Stimulated activated CD4-positive, alpha-beta T cell treated with anti-CD3 and anti-CD28 coated beads, Interleukin-2, amount 100 ng/mL, for 4 hours (primary cell): ENCODE measurements around the gene PRIMA1.

Experiments
- DNase-seq: peaks from one replicate; pipeline ENCODE4 v3.0.0-alpha.2; 2020; ENCODE audit warnings: low read depth

Gene PRIMA1

DNA sequence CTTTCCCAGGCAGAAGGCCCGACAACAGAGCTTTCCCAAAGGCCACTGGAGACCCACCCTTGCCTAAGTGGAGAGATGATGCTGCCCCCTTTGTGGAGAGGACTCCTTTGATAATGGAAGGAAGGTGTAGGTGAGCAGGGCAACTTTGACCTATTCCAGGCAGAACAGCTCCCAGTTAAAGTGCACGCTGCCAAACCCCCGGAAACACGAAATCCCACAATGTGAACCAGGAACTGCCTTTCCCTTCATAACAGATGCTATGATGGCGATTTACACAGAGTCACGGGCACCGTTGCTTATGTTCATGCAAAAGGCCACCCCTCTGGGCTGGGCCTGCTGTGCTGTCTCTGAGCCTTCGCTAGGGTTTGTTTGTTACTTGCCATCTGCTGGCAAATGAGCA is 34.6 kb downstream of the PRIMA1 start:
- no peak for DNase-seq

DNA sequence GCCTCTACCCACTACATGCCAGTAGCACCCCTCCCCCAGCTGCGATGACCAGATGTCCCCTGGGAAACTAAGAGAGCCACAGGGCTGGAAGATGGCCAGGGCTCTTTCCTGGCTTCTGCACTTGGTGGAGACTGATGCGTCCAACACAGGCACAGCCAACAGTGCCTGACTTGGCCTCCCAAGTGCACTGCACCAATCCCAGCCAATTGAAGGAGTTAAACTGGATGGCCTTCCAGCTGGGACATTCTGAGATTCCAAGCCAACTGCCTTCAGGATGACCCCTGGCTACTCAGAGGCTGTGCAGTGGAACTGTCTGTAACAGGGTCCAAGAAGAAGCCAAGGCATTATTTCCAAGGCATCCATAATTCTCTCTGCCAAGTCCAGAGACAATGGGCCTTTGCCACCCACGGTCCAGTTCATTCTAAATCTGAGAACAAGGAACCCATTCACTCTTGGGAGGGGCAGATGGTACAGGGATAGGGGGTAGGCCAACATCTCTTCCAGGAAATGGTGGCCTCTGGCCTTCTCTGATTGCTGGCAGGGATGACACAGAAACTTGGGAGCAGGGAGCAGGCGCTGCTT is 35.2 kb downstream of the PRIMA1 start:
- no peak for DNase-seq

DNA sequence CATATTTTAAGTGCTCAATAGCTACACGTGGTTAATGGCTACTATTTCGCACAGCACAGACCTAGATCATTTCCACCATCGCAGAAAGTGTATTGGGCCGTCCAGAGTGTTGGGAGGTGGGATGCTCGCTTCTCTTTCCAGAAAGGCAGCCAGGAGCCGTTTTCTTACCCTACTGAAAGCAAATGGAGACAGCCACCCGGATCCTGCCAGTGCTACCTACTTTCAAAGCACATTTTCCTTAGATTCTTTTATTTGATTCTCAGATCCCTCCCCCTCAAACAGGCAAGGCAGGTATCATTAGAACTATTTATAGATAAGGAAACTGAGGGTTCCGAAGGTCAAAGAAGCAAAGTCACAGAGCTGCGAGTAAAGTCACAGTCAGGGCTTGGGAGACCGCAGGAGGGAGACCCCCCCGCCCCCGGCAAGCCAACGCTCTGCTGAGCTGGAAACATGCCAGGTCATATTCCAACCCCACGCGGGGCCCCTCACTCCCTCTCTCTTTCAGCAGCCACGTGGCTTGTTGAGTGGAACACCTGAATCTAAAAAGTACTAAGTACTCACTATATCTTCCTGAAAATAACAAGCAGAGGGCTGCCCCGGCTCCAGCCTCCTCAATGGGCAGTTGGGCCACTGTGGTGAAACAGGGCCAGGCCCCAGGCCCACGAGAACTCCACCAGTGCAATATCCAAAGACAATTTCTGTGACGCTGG is 36.2 kb downstream of the PRIMA1 start:
- DNase-seq: no peak

DNA sequence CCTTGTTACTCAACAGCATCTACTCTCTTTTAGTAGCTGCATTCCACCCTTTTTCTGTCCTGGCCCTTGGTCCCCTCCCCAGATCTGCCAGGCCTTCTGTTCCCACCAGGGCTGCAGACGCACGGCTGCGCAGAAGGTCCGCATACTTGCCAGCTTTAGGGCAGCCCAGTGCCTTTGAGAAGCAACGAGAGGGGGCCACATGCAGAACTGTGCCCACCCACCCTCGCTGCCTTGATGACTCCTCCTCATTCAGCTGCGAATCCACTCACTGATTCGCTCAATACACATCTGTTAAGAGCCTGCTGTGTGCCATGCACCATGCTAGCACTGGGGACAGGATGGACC is 39.2 kb downstream of the PRIMA1 start:
- DNase-seq: no peak

DNA sequence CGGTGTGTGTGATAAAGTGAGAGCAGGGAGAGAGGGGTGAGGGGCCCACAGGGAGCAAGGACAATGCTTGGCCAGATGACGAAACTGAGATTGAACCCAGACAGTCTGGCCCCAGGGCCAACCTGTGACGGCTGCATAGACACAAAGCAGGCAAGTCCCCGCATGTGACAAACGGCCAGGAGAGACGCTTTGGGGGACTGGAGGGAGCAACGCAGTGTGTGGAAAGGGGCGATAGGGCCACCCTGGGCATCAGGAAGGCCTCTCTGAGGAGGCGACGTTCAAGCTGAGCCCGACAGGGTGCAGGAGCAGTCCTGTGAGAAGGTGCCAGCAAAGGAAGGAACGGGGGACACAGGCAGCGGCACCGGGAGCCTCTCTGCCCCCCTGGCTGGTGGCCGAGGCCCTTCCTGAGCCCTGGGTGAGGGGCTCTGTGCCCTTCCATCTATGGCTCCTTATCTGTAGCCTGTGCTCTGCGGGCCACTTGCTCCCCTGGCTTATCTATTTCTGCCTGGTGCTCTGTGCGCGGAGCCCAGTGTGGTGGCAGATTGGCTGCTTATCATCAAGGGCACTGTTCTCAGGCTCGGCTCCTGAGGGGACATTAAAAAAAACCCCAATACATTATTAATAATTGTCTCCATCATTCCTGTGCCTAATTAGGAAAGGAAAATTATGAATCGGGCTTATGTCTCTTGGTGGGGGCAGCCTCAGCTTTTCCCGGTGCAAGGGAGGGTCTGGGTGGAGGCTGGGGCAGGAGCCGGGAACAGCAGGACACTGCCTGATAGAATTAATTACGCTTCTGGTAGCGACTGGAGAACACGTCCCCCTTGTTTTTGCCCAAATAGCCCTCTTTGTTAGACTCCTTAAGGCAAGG is 39.8 kb downstream of the PRIMA1 start:
- DNase-seq: no peak

DNA sequence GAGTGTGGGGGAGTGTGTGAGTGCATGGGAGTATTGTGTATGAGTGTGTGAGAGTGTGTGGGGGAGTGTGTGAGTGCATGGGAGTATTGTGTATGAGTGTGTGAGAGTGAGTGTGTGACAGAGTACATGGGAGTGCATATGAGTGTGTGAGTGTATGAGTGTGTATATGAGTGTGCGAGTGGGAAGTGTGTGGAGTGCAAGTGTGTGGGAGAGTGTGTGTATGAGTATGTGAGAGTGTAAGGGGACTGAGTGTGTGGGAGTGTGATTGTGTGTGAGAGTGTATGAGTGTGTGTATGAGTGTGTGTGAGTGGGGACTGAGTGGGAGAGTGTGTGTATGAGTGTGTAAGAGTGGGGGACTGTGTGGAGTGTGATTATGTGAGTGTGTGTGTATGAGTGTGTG is 40.7 kb downstream of the PRIMA1 start:
- no peak for DNase-seq

DNA sequence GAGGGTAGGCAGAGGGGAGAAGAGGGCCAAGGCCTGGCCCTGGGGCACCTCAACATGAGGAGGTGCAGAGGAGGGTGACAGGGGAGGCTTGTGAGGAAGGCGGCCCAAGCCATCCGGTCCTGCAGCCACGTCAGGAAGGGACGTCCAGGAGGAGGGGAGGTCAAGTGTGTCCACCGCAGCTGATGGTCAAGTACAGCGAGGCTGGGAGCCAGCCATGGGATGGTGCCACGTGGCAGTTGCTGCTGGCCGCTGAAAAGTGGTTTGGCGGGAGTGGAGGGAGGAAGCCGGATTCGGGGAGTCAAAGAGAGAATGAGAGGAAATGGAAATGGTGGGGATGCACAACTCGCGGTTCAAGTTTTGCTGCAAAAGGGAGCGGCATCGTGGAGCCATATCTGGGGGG is 41.2 kb downstream of the PRIMA1 start:
- no peak for DNase-seq

DNA sequence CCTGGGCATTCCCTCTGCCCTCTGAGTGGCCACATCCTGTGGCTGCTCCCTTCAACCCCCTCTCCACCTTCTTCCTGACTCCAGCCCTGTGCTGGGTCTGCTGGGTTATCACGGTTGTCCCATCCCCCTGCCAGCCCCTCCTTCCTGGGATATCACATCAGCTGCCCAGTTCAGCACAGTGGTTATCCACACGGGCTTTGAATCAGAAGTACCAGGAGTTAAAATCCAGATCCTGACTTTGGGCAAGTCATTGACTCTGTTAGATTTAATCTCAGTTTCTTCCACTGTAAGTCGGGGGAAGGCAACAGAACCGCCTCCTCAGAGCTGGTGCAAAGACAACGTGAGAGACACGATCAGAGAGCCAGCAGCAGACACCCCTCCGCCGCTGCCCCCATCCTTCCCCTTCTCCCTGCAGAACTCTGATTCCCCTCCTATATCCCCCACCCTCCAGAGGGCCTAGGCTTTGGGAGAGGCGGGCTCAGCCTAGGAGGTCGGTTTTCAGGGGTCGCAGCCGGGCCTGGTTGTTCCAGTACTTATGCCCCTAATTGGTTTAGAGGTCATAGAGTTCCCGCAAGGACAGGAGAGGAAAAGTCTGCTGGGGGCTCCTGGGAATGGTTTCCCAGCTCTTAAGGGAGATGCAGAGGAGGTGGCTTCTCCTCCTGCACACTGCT is 42.5 kb downstream of the PRIMA1 start:
- DNase-seq: no peak

DNA sequence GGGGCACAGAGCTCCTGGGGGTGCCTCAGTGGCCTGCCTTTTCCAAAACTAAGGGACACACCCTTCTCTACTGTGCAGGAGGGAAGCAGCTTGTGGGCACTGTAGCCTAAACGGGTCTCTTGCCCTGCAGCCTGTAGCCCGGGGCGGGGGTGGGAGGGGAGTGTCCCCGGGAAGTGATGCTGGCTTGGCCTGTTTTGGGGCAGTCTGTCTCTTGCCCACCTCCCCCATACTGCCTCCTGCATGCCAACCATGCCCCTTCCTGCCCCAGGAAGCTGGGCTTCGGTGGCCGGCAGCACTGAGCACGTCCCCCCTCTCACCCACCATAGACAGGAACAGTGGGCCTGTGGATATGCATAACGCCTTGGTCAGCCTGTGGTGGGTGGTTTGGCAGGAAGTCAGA is 43.4 kb downstream of the PRIMA1 start:
- DNase-seq: no peak

DNA sequence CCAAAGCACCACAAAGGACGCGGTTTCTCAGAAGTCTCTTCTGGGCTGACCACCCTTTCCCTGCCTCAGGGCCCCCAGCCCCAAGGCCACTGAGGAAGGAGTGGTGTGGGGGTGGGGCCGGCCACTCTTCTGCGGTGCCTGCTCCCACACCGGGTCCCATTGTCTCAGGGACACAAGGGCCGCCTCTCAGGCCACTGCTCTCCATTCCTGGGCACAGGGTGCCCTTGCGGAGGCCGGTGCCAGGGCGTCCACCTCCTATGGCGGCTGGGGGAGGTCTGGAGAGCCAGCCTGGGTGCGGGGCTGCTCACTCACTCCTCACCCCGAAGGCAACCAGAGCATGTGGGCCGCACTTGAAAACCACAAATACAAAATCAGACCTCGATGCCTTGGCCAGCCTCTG is 44.1 kb downstream of the PRIMA1 start:
- DNase-seq: no peak

DNA sequence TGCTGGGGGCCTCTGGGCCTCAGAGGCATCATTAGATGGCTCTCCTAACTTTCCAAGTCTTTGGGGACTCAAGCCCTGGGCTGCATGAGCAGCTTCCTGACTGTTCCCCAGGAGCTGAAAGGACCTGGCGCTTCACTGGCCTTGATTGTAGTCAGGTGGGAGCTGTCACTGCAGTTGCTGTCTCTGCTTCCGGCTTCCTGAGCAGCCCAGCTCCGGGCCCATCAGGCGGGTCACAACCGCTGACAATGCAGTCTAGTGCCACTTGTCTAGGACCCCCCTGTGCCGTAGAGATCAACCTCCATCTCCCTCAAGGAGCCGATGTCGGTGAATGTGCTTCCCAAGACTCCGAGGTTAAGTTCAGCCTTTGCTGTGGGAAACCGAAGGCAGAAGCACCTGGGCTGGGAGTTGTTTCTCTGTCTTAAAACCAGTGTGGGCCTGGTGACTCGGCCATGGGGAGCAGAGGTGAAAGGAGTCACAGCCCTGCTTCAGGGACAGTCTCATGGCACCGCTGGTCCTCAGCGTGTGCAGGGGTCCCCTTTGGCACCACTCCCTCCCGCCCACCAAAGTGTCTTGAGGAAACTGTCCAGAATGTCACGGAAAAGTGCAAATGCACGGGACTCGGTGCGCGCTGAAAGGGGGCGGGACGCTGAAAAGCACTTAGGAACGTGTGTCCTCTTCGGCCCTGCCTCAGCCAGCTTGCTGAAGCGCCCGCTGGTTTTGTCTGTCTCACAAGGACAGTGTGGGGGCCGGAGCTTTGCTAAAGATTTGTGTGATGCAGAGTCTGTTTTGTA is 44.8 kb downstream of the PRIMA1 start:
- no peak for DNase-seq

DNA sequence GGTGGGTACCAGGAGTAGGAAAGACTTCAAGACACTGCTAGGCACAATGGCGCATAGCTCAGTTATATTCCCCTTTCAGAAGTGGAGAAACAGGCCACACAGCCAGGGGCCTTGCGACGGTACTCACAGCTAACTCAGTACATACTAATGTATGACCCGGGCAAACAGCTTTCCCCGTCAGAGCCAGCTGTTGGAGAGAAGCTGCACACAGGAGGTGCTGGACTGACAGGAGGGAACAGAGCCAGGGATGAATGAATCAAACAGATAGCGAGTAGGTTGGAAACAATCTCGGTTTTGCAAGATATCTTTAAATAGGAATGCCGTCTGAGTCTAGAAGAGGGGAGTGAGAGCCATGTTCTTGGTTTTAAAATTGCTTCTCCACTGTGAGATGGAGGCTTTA is 45.5 kb downstream of the PRIMA1 start:
- no peak for DNase-seq

DNA sequence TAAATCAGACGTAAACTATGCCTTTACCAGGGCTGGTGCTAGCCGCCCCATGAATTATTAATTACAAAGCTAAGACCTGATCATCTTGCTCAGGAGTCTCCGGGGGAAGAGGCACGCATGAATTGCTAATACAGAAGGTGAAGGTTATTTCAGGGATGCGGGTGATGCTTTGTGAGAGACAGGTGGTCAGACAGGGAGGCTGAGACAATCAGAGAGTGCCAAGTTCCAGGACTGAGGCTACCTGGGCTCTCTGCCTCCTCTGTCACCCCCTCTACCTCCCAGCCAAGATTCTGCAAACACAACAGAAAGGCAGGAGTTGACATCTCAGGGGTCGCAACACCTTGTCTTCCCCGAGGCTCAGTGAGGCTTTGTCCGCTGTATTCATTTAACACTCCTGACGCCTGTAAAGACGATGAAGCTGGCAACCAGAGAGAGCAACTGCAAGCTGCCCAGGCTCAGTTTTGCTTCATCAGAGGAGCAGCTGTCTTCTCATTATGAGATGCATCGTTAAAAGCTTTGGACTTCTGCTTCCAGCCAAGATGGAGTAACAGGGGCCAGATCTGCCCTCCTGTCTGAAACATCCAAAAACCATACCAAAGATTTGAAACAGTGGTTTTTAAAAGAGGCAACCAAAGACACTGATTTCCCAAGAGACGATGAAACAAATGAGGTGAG is 46.6 kb downstream of the PRIMA1 start:
- no peak for DNase-seq

DNA sequence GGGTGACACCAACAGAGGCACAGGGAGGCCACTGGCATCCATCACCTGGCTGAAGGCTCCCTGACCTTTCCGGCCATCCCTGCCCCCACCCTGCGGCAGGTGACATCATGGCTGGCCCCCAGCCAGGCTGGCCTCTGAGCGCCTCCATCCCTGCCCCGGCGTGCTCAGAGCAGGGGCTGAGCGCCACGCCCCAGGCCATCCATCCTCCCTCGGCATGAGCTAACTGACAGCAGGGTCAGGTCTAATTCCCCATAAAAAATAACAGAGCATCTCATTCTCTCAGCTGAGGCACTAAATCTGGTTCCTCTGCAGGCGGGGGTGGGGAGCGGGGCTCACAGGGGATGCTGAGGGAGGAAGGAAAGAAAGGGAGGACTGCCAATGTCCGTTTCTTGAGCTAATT is 50.7 kb downstream of the PRIMA1 start:
- no peak for DNase-seq

DNA sequence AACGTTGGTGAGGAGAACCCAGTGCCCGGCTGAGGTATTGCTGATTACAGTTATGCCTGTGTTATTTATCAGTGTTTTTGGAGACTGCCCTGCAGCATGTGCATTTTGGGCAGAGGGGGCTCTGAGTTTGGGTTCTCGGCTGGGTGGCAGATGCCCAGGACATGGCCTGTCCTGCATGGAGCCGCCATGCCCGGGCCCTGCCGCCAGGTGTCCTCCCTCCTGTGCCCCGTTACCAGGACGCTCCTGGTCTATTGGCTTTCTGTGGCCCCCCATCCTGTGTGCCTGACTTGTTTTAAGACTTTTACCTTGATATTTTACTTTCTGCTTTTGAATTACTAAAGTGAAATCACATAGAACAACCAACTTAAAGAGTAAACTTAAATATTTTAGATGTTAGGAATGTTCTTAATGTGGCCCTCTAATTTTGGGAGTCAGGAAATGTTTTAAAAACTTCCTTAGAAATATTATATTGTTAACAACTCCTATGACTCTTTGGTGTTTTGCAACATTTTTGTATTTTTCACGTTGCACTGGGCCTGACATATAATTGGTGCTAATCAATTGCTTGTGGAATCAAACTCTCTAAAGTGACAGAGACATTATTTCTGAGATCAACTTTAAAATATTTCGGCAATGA is 51.8 kb downstream of the PRIMA1 start:
- no peak for DNase-seq

DNA sequence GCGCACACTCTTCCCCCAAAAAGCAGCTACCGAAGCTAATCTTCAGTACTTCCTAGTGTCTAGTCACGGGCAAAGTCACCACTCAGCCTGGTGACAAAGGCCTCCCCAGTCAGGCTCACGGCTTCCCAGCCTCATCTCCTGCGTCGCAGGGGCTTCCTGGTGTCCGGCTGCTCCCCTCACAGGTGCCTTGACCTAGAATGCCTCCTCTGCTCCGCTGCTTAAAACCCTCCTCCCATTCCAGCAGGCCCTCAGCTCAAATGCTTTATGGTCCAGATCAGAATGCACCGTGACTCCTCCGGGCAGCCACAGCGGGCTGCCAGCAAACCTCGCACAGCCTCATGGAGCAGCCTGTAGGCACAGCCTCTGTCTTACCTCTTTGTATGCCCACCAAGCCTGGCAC is 53.1 kb downstream of the PRIMA1 start:
- DNase-seq: no peak

DNA sequence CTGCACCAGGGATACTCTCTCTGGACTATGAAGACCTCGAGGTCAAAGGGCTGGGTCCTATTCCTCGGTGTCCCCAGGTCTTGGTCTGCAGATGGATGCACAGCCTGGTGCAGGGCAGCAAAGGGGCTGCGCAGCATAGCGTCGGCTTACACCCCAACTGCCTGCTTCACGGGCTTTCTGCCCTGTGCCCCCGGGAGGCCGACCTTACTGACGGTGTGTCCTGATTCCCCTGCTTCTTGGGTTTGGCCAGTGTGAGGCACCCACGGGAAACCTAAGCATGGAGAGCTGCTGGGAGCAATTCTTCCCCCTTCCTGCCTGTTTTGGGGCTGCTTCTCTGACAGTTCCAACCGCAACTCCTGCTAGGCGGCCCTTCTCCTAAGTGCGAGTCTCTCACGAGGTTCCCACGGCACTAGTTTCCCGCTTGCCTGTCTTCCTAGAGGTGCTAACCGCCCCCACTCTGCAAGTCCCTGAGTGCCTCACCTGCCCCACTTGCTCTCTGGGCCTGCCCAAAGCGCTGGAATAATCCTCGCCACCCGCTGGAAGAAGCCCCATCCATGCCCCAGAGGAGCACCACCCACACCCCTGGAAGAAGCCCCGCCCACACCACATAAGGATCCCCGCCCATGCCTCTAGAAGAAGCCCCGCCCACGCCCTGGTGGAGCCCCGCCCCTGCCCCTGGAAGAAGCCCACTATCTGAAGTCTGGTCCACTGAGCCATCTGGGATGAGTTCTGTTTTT is 54.0 kb downstream of the PRIMA1 start:
- DNase-seq: no peak

DNA sequence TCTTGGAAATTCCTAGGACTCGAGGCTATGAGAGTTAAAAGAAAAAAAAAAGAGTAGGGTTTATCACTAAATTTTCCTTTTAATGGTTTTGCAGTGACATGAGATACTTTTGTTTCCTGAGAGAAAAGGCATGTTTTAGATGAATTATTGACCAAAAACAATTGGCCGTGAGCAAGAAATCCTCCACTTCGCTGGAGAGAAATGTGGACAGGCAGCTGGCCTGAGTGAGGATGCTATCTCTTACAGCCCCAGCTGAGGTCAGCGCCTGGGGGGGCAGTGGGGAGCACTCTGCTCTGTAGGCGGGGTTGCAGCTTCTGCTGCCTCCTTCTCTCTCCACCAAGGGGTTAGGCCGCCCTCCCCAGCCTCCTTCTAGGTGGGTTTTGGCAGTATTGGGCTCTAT is 54.7 kb downstream of the PRIMA1 start:
- no peak for DNase-seq

DNA sequence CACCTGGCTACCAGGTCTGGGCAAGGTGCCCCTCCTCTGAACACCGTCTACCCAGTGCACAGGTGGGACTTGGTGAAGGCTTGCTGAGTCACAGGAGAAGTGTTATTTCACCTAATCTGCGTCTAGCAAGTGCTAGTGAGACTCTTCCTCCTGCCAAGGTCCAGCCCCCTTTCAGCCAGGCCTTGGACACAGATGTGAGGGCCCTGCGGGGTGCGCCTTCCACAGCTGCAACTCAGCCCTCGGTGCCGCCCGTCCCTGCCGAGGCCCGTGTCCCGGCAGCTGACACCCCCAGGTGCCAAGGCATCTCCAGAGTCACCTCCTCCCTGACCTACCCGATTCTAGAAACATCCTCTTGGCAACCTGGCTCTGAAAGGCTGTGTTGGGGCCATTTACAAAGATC is 55.1 kb downstream of the PRIMA1 start:
- no peak for DNase-seq

DNA sequence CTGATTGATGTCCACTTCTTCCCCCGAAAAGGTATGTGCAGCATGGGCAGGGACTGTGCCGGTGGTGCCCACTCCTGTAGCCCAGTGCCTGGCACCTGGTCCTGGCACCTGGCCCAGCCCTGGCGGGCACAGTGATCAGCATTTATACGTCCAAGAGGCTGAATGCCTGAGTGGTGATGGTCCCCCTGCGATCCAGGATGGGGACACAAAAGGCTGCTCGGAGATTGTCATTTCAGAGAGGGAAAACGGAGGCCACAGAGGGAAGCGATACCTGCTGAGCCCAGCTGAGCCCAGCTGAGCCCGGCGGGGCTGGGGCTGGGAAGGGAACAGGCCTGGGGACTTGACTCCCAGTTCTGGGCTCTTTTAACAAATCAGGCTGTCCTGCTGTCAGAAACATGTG is 55.8 kb downstream of the PRIMA1 start:
- no peak for DNase-seq
